GM12892 (cell line): Measurements from ENCODE around the gene EHBP1.

Source experiments
- POLR2A ChIP-seq: IDR thresholded peaks from 2 replicates; pipeline ENCODE4 v1.6.1; 2011; ENCODE audit warnings: low read depth, low read length, control low read depth
- POLR2AphosphoS5 ChIP-seq: IDR thresholded peaks from 2 replicates; pipeline ENCODE4 v1.6.1; 2011; ENCODE audit warnings: low read depth, low read length, control low read depth
- TAF1 ChIP-seq: IDR thresholded peaks from 2 replicates; pipeline ENCODE4 v1.6.1; 2011; ENCODE audit warnings: low read depth, mild to moderate bottlenecking, control low read depth, low read length, borderline replicate concordance

- TF ChIP-seq POLR2AphosphoS5 (no peak), POLR2A (no peak), TAF1 (no peak)
Observed at GRCh38 chr2:63046961-63047320, 341.4 kb downstream of the EHBP1 start.
